Mesenchymal stem cell (in vitro differentiated cells and primary cell): ENCODE measurements around the gene GRAMD4.
"Not testable (repeated sequence)": the region's sequence is repeated elsewhere in the genome, so short reads cannot be mapped to it uniquely, and the experiment has no call there.

Experiments
- DNase-seq: peaks from one replicate; pipeline ENCODE4 v3.0.0-alpha.2; 2013
- H2AFZ ChIP-seq: one replicate; pipeline ENCODE4 v1.6.1; 2013; ENCODE audit warnings: low read depth, mild to moderate bottlenecking, control low read depth, inconsistent platforms, low read length, moderate library complexity
- H2AK5ac ChIP-seq: 2 replicates; pipeline ENCODE4 v1.6.1; 2013; ENCODE audit warnings: low read length, moderate library complexity, mild to moderate bottlenecking, inconsistent platforms; ENCODE audit not compliant: severe bottlenecking
- H2BK120ac ChIP-seq: one replicate; pipeline ENCODE4 v1.6.1; 2013; ENCODE audit warnings: low read depth, mild to moderate bottlenecking, inconsistent platforms, low read length, moderate library complexity
- H2BK12ac ChIP-seq, 2 experiments: one replicate each; pipeline ENCODE4 v1.6.1; 2013; ENCODE audit warnings: inconsistent platforms in 2 of 2, low read length in 2 of 2, mild to moderate bottlenecking in 2 of 2, moderate library complexity in 2 of 2, control low read depth in 1 of 2
- H2BK15ac ChIP-seq: one replicate; pipeline ENCODE4 v1.6.1; 2013; ENCODE audit warnings: mild to moderate bottlenecking, low read depth, inconsistent platforms; ENCODE audit not compliant: poor library complexity, severe bottlenecking
- H2BK5ac ChIP-seq: 2 replicates; pipeline ENCODE4 v1.6.1; 2013; ENCODE audit warnings: low read depth, mild to moderate bottlenecking, low read length, control low read depth, inconsistent platforms; ENCODE audit not compliant: poor library complexity, severe bottlenecking
- H3K14ac ChIP-seq, 2 experiments: one replicate each; pipeline ENCODE4 v1.6.1; 2013; ENCODE audit warnings: inconsistent platforms in 2 of 2, low read length in 2 of 2, control low read depth in 1 of 2, mild to moderate bottlenecking in 1 of 2, moderate library complexity in 1 of 2
- H3K18ac ChIP-seq, 2 experiments: one replicate each; pipeline ENCODE4 v1.6.1; 2013; ENCODE audit warnings: inconsistent platforms in 2 of 2, low read length in 2 of 2, control low read depth in 1 of 2, low read depth in 1 of 2, mild to moderate bottlenecking in 1 of 2
- H3K23ac ChIP-seq, 2 experiments: one replicate each; pipeline ENCODE4 v1.6.1; 2013; ENCODE audit warnings: inconsistent platforms in 2 of 2, low read length in 2 of 2, mild to moderate bottlenecking in 2 of 2, moderate library complexity in 2 of 2, control low read depth in 1 of 2
- H3K27ac ChIP-seq: 2 replicates; pipeline ENCODE4 v1.5.1; 2013; ENCODE audit warnings: mild to moderate bottlenecking, moderate library complexity, low read length, control low read depth, inconsistent platforms; ENCODE audit not compliant: poor library complexity, severe bottlenecking
- H3K27me3 ChIP-seq, 2 experiments: 2 replicates each; pipeline versions ENCODE4 v1.6.1 to v1.7.0; 2013; ENCODE audit warnings: low read length in 2 of 2, mild to moderate bottlenecking in 2 of 2, moderate library complexity in 2 of 2, control low read depth in 1 of 2, inconsistent platforms in 1 of 2; ENCODE audit not compliant: control insufficient read depth in 1 of 2, insufficient read depth in 1 of 2
- H3K36me3 ChIP-seq, 2 experiments: 2 replicates each; pipeline versions ENCODE4 v1.6.1 to v1.7.0; 2013; ENCODE audit warnings: low read length in 2 of 2, control low read depth in 1 of 2, inconsistent platforms in 1 of 2, low read depth in 1 of 2, mild to moderate bottlenecking in 1 of 2; ENCODE audit not compliant: insufficient read depth in 2 of 2, control insufficient read depth in 1 of 2
- H3K4ac ChIP-seq, 2 experiments: one replicate each; pipeline ENCODE4 v1.6.1; 2013; ENCODE audit warnings: inconsistent platforms in 2 of 2, low read length in 2 of 2, mild to moderate bottlenecking in 2 of 2, moderate library complexity in 2 of 2, control low read depth in 1 of 2, low read depth in 1 of 2
- H3K4me1 ChIP-seq: 2 replicates; pipeline ENCODE4 v1.6.1; 2013; ENCODE audit warnings: low read depth, low read length, control low read depth; ENCODE audit not compliant: control insufficient read depth, insufficient read depth
- H3K4me2 ChIP-seq: 2 replicates; pipeline ENCODE4 v1.6.1; 2013; ENCODE audit warnings: low read length, mild to moderate bottlenecking, inconsistent platforms; ENCODE audit not compliant: poor library complexity, severe bottlenecking
- H3K4me3 ChIP-seq, 2 experiments: 2 replicates each; pipeline versions ENCODE4 v1.5.1 to v1.7.0; 2013; ENCODE audit warnings: low read length in 2 of 2, mild to moderate bottlenecking in 2 of 2, control low read depth in 1 of 2, low read depth in 1 of 2; ENCODE audit not compliant: insufficient read depth in 1 of 2
- H3K79me1 ChIP-seq: replicated peaks from 2 replicates; pipeline ENCODE4 v1.6.1; 2013; ENCODE audit warnings: mild to moderate bottlenecking, control low read depth, low read length, inconsistent platforms; ENCODE audit not compliant: poor library complexity, severe bottlenecking
- H3K9ac ChIP-seq: 2 replicates; pipeline ENCODE4 v1.7.0; 2013; ENCODE audit warnings: mild to moderate bottlenecking, low read length, moderate library complexity
- H3K9me3 ChIP-seq: 2 replicates; pipeline ENCODE4 v1.7.0; 2013; ENCODE audit warnings: mild to moderate bottlenecking, low read length; ENCODE audit not compliant: control insufficient read depth
- H4K8ac ChIP-seq: one replicate; pipeline ENCODE4 v1.6.1; 2013; ENCODE audit warnings: inconsistent platforms, mild to moderate bottlenecking, low read length, moderate library complexity
- H4K91ac ChIP-seq: one replicate; pipeline ENCODE4 v1.6.1; 2013; ENCODE audit warnings: mild to moderate bottlenecking, low read length, inconsistent platforms
- WGBS: methylation state at CpG from one replicate; pipeline ENCODE4 v1.1.7; 2013; ENCODE audit warnings: mixed read lengths; 5-methylcytosine and 5-hydroxymethylcytosine counted together

Gene GRAMD4

DNA sequence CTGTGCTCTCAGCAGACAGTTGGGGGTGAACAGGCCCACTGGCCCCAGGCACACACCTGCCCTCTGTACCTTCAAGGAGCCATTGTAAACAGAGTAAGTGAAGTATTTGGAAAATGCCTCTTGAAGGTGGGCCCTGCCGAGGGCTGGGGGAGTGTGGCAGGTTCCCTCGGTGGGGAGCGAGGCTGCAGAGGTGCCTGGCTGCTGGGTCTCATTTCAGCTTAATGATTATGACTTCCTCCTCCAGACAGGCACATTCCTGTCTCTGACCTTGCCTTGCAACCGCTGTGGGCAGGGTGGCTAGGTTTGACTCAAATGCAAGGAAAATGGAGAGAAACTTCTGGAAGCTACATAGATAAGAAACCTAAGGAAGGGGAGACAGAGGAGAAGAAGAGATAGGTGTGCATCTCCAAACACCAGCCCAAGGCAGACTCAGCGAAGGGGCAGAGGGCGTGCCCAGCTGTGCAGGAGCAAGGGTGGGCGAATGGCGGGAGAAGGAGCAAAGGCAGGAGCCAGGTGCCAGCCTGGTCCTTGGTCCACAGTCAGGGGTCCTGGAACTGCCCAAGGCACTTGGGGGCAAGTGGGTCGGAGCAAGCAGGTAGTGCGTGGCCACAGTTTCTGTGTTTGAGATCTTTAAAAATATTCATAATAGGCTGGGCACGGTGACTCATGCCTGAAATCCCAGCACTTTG, 14.0 kb downstream of the GRAMD4 start:
- Histone ChIP-seq H3K27ac (peak overlapping the region; percentile 2), H3K4ac (no peak overlapping the region), H3K27me3 (no peaks in the 10 kb centered on the region), H3K14ac (no peak overlapping the region), H3K23ac (no peak overlapping the region), H3K4me1 (peaks cover 40% of the 10 kb centered on the region), H3K79me1 (peaks cover 11% of the 10 kb centered on the region), H3K36me3 (peaks cover 0 to 43% of the 10 kb centered on the region in 2 experiments), H3K9me3 (no peaks in the 10 kb centered on the region), H2BK12ac (no peak overlapping the region), H2AFZ (no peak overlapping the region), H4K8ac (no peak overlapping the region), H3K4me2 (no peak overlapping the region), H3K18ac (no peak overlapping the region), H2BK15ac (no peak overlapping the region), H3K4me3 (no peak overlapping the region), H2BK120ac (no peak overlapping the region), H4K91ac (no peak overlapping the region), H3K9ac (no peak overlapping the region), H2BK5ac (no peak overlapping the region), H2AK5ac (peak overlapping the region; percentile 91)
- WGBS = 70% methylated on average over 11 of the region's 11 CpGs
- no peak for DNase-seq

DNA sequence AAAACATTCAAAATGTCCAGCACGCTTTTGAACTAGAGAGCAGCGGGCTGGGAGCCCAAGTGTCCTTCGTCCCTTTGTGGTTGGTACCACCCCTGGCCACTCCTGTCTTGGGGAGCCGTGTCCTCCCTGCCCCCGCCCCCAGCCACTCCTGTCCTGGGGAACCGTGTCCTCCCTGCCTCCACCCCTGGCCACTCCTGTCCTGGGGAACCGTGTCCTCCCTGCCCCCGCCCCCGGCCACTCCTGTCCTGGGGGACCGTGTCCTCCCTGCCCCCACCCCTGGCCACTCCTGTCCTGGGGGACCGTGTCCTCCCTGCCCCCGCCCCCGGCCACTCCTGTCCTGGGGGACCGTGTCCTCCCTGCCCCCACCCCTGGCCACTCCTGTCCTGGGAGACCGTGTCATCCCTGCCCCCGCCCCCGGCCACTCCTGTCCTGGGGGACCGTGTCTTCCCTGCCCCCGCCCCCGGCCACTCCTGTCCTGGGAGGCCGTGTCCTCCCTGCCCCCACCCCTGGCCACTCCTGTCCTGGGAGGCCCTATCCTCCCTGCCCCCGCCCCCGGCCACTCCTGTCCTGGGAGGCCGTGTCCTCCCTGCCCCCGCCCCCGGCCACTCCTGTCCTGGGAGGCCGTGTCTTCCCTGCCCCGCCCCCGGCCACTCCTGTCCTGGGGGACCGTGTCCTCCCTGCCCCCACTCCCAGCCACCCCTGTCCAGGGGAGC, 14.9 kb downstream of the GRAMD4 start:
- peaks cover 13% of the 10 kb centered on the region for H3K79me1 ChIP-seq
- 31% methylated on average over 14 of the region's 30 CpGs for WGBS
- not testable (repeated sequence) for H3K14ac ChIP-seq, H3K9ac ChIP-seq, H3K9me3 ChIP-seq, H3K23ac ChIP-seq, H3K27ac ChIP-seq, H2AFZ ChIP-seq, H3K4ac ChIP-seq, H3K4me2 ChIP-seq, DNase-seq, H2BK5ac ChIP-seq, H3K18ac ChIP-seq, H2BK15ac ChIP-seq, H3K27me3 ChIP-seq, H3K4me3 ChIP-seq, H4K91ac ChIP-seq
- H4K8ac ChIP-seq = peak overlapping the region; percentile 77
- H3K36me3 ChIP-seq = peaks cover 3 to 44% of the 10 kb centered on the region in 2 experiments
- H2BK120ac ChIP-seq = peak overlapping the region; percentile 55
- H3K4me1 ChIP-seq = peaks cover 50% of the 10 kb centered on the region
- H2BK12ac ChIP-seq = peak overlapping the region in 1 of 2 experiments; percentile 35
- peak overlapping the region; percentile 46 for H2AK5ac ChIP-seq

DNA sequence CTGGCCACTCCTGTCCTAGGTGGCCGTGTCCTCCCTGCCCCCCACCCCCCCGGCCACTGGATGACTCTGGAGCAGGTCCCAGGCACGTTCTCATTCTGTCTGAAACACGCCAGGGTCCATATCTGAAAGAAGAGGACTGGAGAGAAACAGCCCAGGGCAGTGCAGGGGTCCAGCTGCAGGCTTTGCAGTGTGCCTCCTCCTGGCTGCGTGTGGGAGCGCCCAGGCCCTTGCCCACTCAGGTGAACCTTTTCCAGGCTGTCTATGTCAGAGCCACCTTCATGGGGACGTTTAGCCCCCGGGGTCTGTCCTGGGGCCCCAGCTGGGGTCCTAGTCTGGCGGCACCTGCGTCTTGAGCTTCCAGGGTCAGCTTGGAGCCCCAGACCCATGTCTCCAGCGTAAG, 15.6 kb downstream of the GRAMD4 start:
- no peaks in the 10 kb centered on the region for H3K9me3 ChIP-seq
- peak overlapping the region in 1 of 2 experiments; percentile 35 for H2BK12ac ChIP-seq
- H3K4ac ChIP-seq = no peak overlapping the region
- peak overlapping the region; percentile 34 for H2AK5ac ChIP-seq
- DNase-seq = no peak
- peak overlapping the region; percentile 55 for H2BK120ac ChIP-seq
- no peak overlapping the region for H3K4me3 ChIP-seq
- H3K79me1 ChIP-seq = peaks cover 11% of the 10 kb centered on the region
- H2BK15ac ChIP-seq = no peak overlapping the region
- no peak overlapping the region for H3K23ac ChIP-seq
- no peak overlapping the region for H3K27ac ChIP-seq
- H4K8ac ChIP-seq = peak overlapping the region; percentile 45
- WGBS = 77% methylated on average over 10 of the region's 11 CpGs
- H3K27me3 ChIP-seq = no peaks in the 10 kb centered on the region
- H4K91ac ChIP-seq = peak overlapping the region; percentile 40
- peaks cover 55% of the 10 kb centered on the region for H3K4me1 ChIP-seq
- H2AFZ ChIP-seq = no peak overlapping the region
- H3K18ac ChIP-seq = peak overlapping the region in 1 of 2 experiments; percentile 74
- H3K9ac ChIP-seq = no peak overlapping the region
- peaks cover 3 to 38% of the 10 kb centered on the region in 2 experiments for H3K36me3 ChIP-seq
- H3K4me2 ChIP-seq = no peak overlapping the region
- H3K14ac ChIP-seq = no peak overlapping the region
- no peak overlapping the region for H2BK5ac ChIP-seq

DNA sequence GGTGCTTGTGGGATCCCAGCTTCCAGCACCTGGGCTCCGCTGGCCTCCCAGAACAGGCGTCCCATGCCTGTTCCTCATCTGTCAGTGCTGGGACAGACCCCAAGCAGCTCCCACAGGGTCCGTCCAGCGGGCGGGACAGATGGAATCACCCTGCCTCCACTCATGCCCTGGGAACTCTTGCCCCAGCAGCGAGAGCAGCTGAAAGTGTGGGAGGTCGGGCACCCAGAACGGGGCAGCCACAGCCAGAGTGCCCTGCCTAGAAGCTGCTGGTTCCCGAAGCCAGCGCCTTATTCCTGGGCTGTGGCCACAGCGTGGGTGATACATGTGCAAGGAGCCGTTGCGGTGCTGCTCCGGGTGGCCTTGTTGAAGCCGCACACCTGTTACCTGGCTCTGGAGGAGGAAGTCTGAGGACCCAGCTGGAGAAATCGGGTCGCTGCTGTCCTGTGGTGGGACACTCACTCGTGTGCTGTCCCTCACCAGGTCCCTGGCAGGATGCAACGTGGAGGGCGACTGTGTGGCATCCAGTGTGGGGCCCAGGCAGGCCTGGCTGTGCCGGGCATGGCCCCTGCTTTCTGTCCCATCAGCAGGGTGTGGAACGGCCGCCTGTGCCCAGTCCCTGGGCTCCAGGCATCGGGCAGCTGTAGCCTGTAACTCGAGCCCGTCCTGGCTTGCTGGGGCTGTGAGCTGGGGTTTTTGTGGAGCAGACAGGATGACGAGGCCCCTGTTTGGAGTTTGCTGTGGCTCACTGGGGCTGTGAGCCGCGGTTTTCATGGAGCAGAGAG, 16.2 kb downstream of the GRAMD4 start:
- H3K27me3 ChIP-seq = no peaks in the 10 kb centered on the region
- H3K18ac ChIP-seq = peak overlapping the region in 1 of 2 experiments; percentile 29
- H3K4ac ChIP-seq = no peak overlapping the region
- H3K4me3 ChIP-seq = no peak overlapping the region
- no peak for DNase-seq
- H3K9me3 ChIP-seq = no peaks in the 10 kb centered on the region
- H2AFZ ChIP-seq = no peak overlapping the region
- H2BK15ac ChIP-seq = no peak overlapping the region
- H2AK5ac ChIP-seq = peak overlapping the region; percentile 34
- H3K23ac ChIP-seq = no peak overlapping the region
- H3K4me1 ChIP-seq = peaks cover 54% of the 10 kb centered on the region
- H3K14ac ChIP-seq = no peak overlapping the region
- WGBS = 87% methylated on average over 29 of the region's 29 CpGs
- no peak overlapping the region for H3K9ac ChIP-seq
- H4K8ac ChIP-seq = no peak overlapping the region
- no peak overlapping the region for H2BK12ac ChIP-seq
- peak overlapping the region; percentile 28 for H4K91ac ChIP-seq
- H3K79me1 ChIP-seq = peaks cover 11% of the 10 kb centered on the region
- H3K27ac ChIP-seq = no peak overlapping the region
- no peak overlapping the region for H2BK5ac ChIP-seq
- no peak overlapping the region for H2BK120ac ChIP-seq
- peaks cover 3 to 33% of the 10 kb centered on the region in 2 experiments for H3K36me3 ChIP-seq
- no peak overlapping the region for H3K4me2 ChIP-seq
